ENCODE measurements around the gene OR4E2. TPM values are rescaled to one million over a fixed set of nuclear protein-coding genes. Genes with fewer than 3 reads are reported as not detected.
A peak's percentile ranks its signal among the peaks of the same experiment; 100 is the strongest.
"Not testable (repeated sequence)": the region's sequence is repeated elsewhere in the genome, so short reads cannot be mapped to it uniquely, and the experiment has no call there.

Gene OR4E2
- total RNA-seq = not detected in 2 replicates

GRCh38 chr14:21653331-21653885 is at the start of gene OR4E2:
OR4E2 (plus strand) TSS chr14:21653835; CDS start chr14:21665083, 11,248 bp downstream.
- Mint-ChIP-seq H3K27ac (no peak within 1 kb of the TSS), H3K36me3 (ENCODE audit: low read depth) (no peaks in the 10 kb centered on the region), H3K4me3 (no peak within 1 kb of the TSS), H3K9me3 (no peaks in the 10 kb centered on the region), H3K4me1 (ENCODE audit: low read depth) (no peaks in the 10 kb centered on the region), H3K27me3 (ENCODE audit: insufficient read depth) (peaks cover 8% of the 10 kb centered on the region)
- intact Hi-C loops (cut with micrococcal nuclease) = no loop called here
- no peak for DNase-seq (ENCODE audit: low spot score)

- H3K4me1 Mint-ChIP-seq (ENCODE audit: low read depth) = no peaks in the 10 kb centered on the region
- H3K36me3 Mint-ChIP-seq (ENCODE audit: low read depth) = no peaks in the 10 kb centered on the region
- no peak overlapping the region for H3K4me3 Mint-ChIP-seq
- intact Hi-C loops (cut with micrococcal nuclease) = no loop called here
- H3K9me3 Mint-ChIP-seq = no peaks in the 10 kb centered on the region
- no peak overlapping the region for H3K27ac Mint-ChIP-seq
- peaks cover 21% of the 10 kb centered on the region for H3K27me3 Mint-ChIP-seq (ENCODE audit: insufficient read depth)
- DNase-seq (ENCODE audit: low spot score) = no peak
Measured at GRCh38 chr14:21612324-21612723, 41.3 kb upstream of the OR4E2 start.

GRCh38 chr14:21614240-21614639 is 39.4 kb upstream of the OR4E2 start:
- Mint-ChIP-seq H3K36me3 (ENCODE audit: low read depth) (no peaks in the 10 kb centered on the region), H3K4me1 (ENCODE audit: low read depth) (no peaks in the 10 kb centered on the region), H3K4me3 (no peak overlapping the region), H3K27ac (no peak overlapping the region), H3K9me3 (no peaks in the 10 kb centered on the region), H3K27me3 (ENCODE audit: insufficient read depth) (peaks cover 13% of the 10 kb centered on the region)
- intact Hi-C loops (cut with micrococcal nuclease) = no loop called here
- DNase-seq (ENCODE audit: low spot score) = no peak

GRCh38 chr14:21617614-21618013 is 36.0 kb upstream of the OR4E2 start:
- intact Hi-C loops (cut with micrococcal nuclease) = no loop called here
- peaks cover 11% of the 10 kb centered on the region for H3K27me3 Mint-ChIP-seq (ENCODE audit: insufficient read depth)
- no peak overlapping the region for H3K27ac Mint-ChIP-seq
- no peaks in the 10 kb centered on the region for H3K36me3 Mint-ChIP-seq (ENCODE audit: low read depth)
- no peak for DNase-seq (ENCODE audit: low spot score)
- no peaks in the 10 kb centered on the region for H3K4me1 Mint-ChIP-seq (ENCODE audit: low read depth)
- no peaks in the 10 kb centered on the region for H3K9me3 Mint-ChIP-seq
- no peak overlapping the region for H3K4me3 Mint-ChIP-seq

- H3K4me3 Mint-ChIP-seq = no peak overlapping the region
- H3K27me3 Mint-ChIP-seq (ENCODE audit: insufficient read depth) = no peaks in the 10 kb centered on the region
- no peaks in the 10 kb centered on the region for H3K4me1 Mint-ChIP-seq (ENCODE audit: low read depth)
Measured at GRCh38 chr14:21626491-21627230, 27.0 kb upstream of the OR4E2 start.

GRCh38 chr14:21630503-21630902 is 23.1 kb upstream of the OR4E2 start:
- H3K4me3 Mint-ChIP-seq; intact Hi-C loops (cut with micrococcal nuclease); H3K9me3 Mint-ChIP-seq; H3K36me3 Mint-ChIP-seq (ENCODE audit: low read depth); H3K27ac Mint-ChIP-seq; DNase-seq (ENCODE audit: low spot score); H3K4me1 Mint-ChIP-seq (ENCODE audit: low read depth); H3K27me3 Mint-ChIP-seq (ENCODE audit: insufficient read depth): not testable (repeated sequence)

More at GRCh38 chr14:21626491-21627230, 27.0 kb upstream of the OR4E2 start:
- Mint-ChIP-seq H3K27ac (no peak overlapping the region), H3K9me3 (no peaks in the 10 kb centered on the region), H3K36me3 (ENCODE audit: low read depth) (no peaks in the 10 kb centered on the region)
- no peak for DNase-seq (ENCODE audit: low spot score)
- intact Hi-C loops (cut with micrococcal nuclease) = no loop called here

DNA sequence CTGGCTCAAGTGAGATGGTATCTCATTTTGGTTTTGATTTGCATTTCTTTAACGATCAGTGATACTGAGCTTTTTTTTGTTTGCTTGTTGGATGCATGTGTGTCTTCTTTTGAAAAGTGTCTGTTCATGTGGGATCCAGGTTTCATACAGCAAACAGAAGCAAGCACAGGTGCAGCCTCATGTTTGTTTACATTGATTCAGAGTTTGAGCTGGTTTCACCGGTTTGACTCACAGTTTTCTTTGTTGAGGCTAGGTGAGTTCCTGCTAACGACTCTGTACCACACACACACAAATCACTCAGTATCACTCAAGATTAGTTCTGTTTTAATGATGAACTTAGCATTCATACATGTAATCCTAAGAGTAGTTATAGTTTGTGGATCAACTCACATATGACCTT is 22.6 kb upstream of the OR4E2 start:
- Mint-ChIP-seq H3K4me1 (ENCODE audit: low read depth) (no peaks in the 10 kb centered on the region), H3K36me3 (ENCODE audit: low read depth) (no peaks in the 10 kb centered on the region), H3K4me3 (no peak overlapping the region), H3K27ac (no peak overlapping the region), H3K9me3 (no peaks in the 10 kb centered on the region), H3K27me3 (ENCODE audit: insufficient read depth) (peaks cover 2% of the 10 kb centered on the region)
- intact Hi-C loops (cut with micrococcal nuclease) = no loop called here
- no peak for DNase-seq (ENCODE audit: low spot score)

GRCh38 chr14:21634840-21635239 is 18.8 kb upstream of the OR4E2 start, which contains the start of gene OR10G2:
OR10G2 (minus strand) TSS chr14:21634940; CDS start chr14:21634842, 98 bp downstream.
- no peaks in the 10 kb centered on the region for H3K9me3 Mint-ChIP-seq
- no peak within 1 kb of the TSS for H3K4me3 Mint-ChIP-seq
- H3K27ac Mint-ChIP-seq = no peak within 1 kb of the TSS
- H3K36me3 Mint-ChIP-seq (ENCODE audit: low read depth) = no peaks in the 10 kb centered on the region
- H3K4me1 Mint-ChIP-seq (ENCODE audit: low read depth) = no peaks in the 10 kb centered on the region
- DNase-seq (ENCODE audit: low spot score) = no peak
- H3K27me3 Mint-ChIP-seq (ENCODE audit: insufficient read depth) = peaks cover 9% of the 10 kb centered on the region
- intact Hi-C loops (cut with micrococcal nuclease) = no loop called here

DNA sequence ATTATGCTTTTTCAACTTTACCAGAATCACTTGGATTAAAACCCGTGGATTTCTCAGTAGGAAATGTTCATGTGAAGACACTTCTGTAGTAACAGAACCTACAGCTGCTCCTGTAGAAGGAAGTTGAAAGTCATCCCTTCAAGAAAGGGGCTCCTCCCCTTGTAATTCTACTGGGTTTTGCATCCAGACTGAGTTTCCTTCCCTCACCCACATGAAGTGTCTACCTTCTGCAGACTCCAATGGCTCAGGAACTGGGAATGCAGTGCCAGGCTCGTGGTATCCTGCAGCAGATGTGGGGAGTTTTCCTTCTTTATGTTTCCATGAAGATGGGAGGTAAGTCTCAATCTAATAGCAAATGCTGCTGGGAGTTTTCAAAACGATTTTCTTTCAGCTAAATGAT is 11.0 kb upstream of the OR4E2 start:
- H3K27me3 Mint-ChIP-seq (ENCODE audit: insufficient read depth) = peaks cover 10% of the 10 kb centered on the region
- no peaks in the 10 kb centered on the region for H3K36me3 Mint-ChIP-seq (ENCODE audit: low read depth)
- no peaks in the 10 kb centered on the region for H3K9me3 Mint-ChIP-seq
- peak overlapping the region; percentile 42 for H3K4me3 Mint-ChIP-seq
- no peak overlapping the region for H3K27ac Mint-ChIP-seq
- intact Hi-C loops (cut with micrococcal nuclease) = loop anchor here (10.0 kb wide), 1 partner anchor 882 kb away; no protein-coding TSS in a partner anchor
- DNase-seq (ENCODE audit: low spot score) = no peak
- H3K4me1 Mint-ChIP-seq (ENCODE audit: low read depth) = no peaks in the 10 kb centered on the region

- Mint-ChIP-seq H3K4me3 (peak overlapping the region; percentile 15), H3K27ac (no peak overlapping the region), H3K4me1 (ENCODE audit: low read depth) (no peaks in the 10 kb centered on the region), H3K27me3 (ENCODE audit: insufficient read depth) (peaks cover 10% of the 10 kb centered on the region), H3K9me3 (no peaks in the 10 kb centered on the region), H3K36me3 (ENCODE audit: low read depth) (no peaks in the 10 kb centered on the region)
- DNase-seq (ENCODE audit: low spot score) = no peak
- intact Hi-C loops (cut with micrococcal nuclease) = loop anchor here (10.0 kb wide), 1 partner anchor 881 kb away; no protein-coding TSS in a partner anchor
Measured at GRCh38 chr14:21643407-21643806, 10.2 kb upstream of the OR4E2 start.

DNA sequence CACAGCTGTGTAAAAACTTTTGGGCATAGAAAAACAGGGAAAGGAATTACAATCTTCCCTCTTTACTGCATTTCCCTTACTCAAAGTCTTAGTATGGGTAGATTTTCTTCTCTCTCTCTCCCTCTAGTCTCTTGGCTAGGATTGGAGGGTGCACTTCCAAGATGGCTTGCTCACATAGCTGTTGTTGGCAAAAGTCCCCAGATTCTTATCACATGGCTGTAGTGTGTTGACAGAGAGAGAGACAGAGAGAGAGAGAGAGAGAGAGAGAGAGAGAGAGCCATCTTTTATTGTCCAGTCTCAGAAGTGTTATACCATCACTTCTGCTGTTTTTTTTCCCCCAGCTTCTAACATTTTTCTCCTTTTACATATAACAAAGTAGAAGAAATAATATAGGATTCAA is 6.3 kb upstream of the OR4E2 start:
- Mint-ChIP-seq H3K36me3 (ENCODE audit: low read depth) (no peaks in the 10 kb centered on the region), H3K4me1 (ENCODE audit: low read depth) (no peaks in the 10 kb centered on the region), H3K27me3 (ENCODE audit: insufficient read depth) (peaks cover 3% of the 10 kb centered on the region), H3K27ac (no peak overlapping the region), H3K4me3 (no peak overlapping the region), H3K9me3 (no peaks in the 10 kb centered on the region)
- no peak for DNase-seq (ENCODE audit: low spot score)
- intact Hi-C loops (cut with micrococcal nuclease) = loop anchor here (10.0 kb wide), 1 partner anchor 877 kb away; no protein-coding TSS in a partner anchor

DNA sequence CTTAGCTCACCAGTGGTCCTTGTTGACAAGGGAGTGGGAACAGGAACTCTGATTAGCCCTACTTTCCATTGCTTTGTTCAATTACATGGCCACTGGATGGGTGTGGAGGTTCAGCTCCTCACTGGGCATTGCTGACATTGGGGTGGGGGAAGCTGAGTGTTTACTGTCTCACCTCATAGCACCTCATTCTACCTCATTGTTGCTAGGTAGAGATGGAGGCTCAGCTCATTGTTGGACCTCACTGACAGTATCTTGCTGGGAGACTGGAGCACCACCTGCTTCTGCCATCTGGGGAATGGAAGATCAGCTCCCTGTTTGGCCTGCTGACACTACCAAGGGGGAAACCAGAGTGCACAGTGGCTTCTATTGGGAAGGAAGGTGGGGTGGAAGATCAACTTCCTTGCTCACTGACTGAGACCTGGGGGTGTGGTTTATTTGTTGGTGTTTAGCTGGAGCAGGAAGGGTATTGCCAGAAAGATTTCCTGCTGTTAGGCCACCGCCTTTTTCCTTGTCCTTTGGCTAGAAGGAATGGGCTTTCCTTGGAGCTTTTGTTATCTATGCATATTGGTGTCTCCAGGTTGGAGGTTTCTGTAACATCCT is 1.3 kb upstream of the OR4E2 start:
- no peaks in the 10 kb centered on the region for H3K4me1 Mint-ChIP-seq (ENCODE audit: low read depth)
- H3K27ac Mint-ChIP-seq = no peak overlapping the region
- no peak overlapping the region for H3K4me3 Mint-ChIP-seq
- H3K27me3 Mint-ChIP-seq (ENCODE audit: insufficient read depth) = peaks cover 10% of the 10 kb centered on the region
- H3K9me3 Mint-ChIP-seq = no peaks in the 10 kb centered on the region
- intact Hi-C loops (cut with micrococcal nuclease) = no loop called here
- DNase-seq (ENCODE audit: low spot score) = no peak
- no peaks in the 10 kb centered on the region for H3K36me3 Mint-ChIP-seq (ENCODE audit: low read depth)

DNA sequence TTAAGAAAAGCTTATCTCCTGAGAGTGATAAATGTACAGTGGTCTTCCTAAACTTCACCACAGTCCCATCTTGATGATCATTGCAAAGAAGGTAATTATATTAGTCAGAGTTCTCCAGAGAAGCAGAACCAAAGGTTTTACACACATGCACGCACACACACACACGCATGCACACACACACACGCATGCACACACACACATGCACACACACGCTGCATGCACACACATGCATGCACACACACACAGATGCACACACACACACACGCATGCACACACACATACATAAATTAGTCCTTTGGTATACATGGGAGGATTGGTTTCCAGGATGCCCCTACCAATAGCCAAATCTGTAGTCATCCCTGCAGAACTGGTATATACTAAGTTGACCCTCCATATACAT is 580 bp downstream of the OR4E2 start:
- H3K4me3 Mint-ChIP-seq = no peak overlapping the region
- H3K27me3 Mint-ChIP-seq (ENCODE audit: insufficient read depth) = peaks cover 8% of the 10 kb centered on the region
- no peak for DNase-seq (ENCODE audit: low spot score)
- no peaks in the 10 kb centered on the region for H3K4me1 Mint-ChIP-seq (ENCODE audit: low read depth)
- H3K27ac Mint-ChIP-seq = no peak overlapping the region
- no peaks in the 10 kb centered on the region for H3K9me3 Mint-ChIP-seq
- no peaks in the 10 kb centered on the region for H3K36me3 Mint-ChIP-seq (ENCODE audit: low read depth)
- intact Hi-C loops (cut with micrococcal nuclease) = no loop called here

Data from activated T-helper 1 cell treated with anti-CD3 and anti-CD28 coated beads, Interleukin-12 subunit alpha, Interleukin-12 subunit beta, Interleukin-2, Interleukin-4 antibody, amounts not matched to agents 30 ng/mL and 10 ng/mL and 1 ng/mL, durations not matched to agents 14 hours and 24 hours and 36 hours (primary cell).